HG03108 (cell line): ENCODE measurements around the gene MXRA8.

Experiments
- ATAC-seq: cut with Tn5 transposase; IDR thresholded peaks from one replicate; pipeline ENCODE4 v1.9.1; 2021; ENCODE audit warnings: moderate library complexity; ENCODE audit not compliant: unreplicated experiment

The MXRA8 gene

GRCh38 chr1:1351511-1352427 is 6.6 kb downstream of the MXRA8 start:
- no peak for ATAC-seq

- ATAC-seq, result peak; percentile 52
Observed at GRCh38 chr1:1349256-1350012, 8.9 kb downstream of the MXRA8 start, which contains the start of gene DVL1. TSS of gene DVL1 (minus strand) at chr1:1349418. CDS start at chr1:1349065, 353 bp downstream.

- ATAC-seq, result peak; percentile 25
Observed at GRCh38 chr1:1348420-1349255, 9.7 kb downstream of the MXRA8 start.

GRCh38 chr1:1347663-1348419 is 10.5 kb downstream of the MXRA8 start:
- ATAC-seq, result no peak

- no peak for ATAC-seq
Observed at GRCh38 chr1:1347026-1347595, 11.2 kb downstream of the MXRA8 start.

GRCh38 chr1:1346501-1346890 is 11.9 kb downstream of the MXRA8 start:
- ATAC-seq, result no peak

- no peak for ATAC-seq
Observed at GRCh38 chr1:1345860-1346500, 12.4 kb downstream of the MXRA8 start.

GRCh38 chr1:1345384-1345783 is 13.0 kb downstream of the MXRA8 start:
- ATAC-seq, result no peak

- no peak for ATAC-seq
Observed at GRCh38 chr1:1344655-1345361, 13.5 kb downstream of the MXRA8 start.

- no peak for ATAC-seq
Observed at GRCh38 chr1:1343811-1344421, 14.4 kb downstream of the MXRA8 start.

- no peak for ATAC-seq
Observed at GRCh38 chr1:1342584-1343115, 15.7 kb downstream of the MXRA8 start.

GRCh38 chr1:1342061-1342562 is 16.2 kb downstream of the MXRA8 start:
- no peak for ATAC-seq

GRCh38 chr1:1341549-1342021 is 16.8 kb downstream of the MXRA8 start:
- no peak for ATAC-seq

GRCh38 chr1:1340791-1341548 is 17.4 kb downstream of the MXRA8 start:
- no peak for ATAC-seq

- ATAC-seq, result no peak
Observed at GRCh38 chr1:1340185-1340584, 18.2 kb downstream of the MXRA8 start.

GRCh38 chr1:1338278-1338677 is 20.1 kb downstream of the MXRA8 start:
- ATAC-seq, result no peak

GRCh38 chr1:1337793-1338147 is 20.6 kb downstream of the MXRA8 start:
- no peak for ATAC-seq
